Effector memory CD4-positive, alpha-beta T cell (primary cell): ENCODE results near the gene RNF141.

Source experiments
- DNase-seq, 3 donors: peaks; one replicate each; pipeline ENCODE4 v3.0.0-alpha.2; 2020
- H3K27ac ChIP-seq: 2 replicates; pipeline ENCODE4 v1.7.0; 2013; ENCODE audit warnings: mild to moderate bottlenecking, low read length, moderate library complexity; ENCODE audit not compliant: insufficient read depth, poor library complexity, severe bottlenecking
- H3K27me3 ChIP-seq: replicated peaks from 2 replicates; pipeline ENCODE4 v1.7.0; 2013; ENCODE audit warnings: mild to moderate bottlenecking, low read length; ENCODE audit not compliant: insufficient read depth, control insufficient read depth, poor library complexity, severe bottlenecking
- H3K36me3 ChIP-seq: 2 replicates; pipeline ENCODE4 v1.7.0; 2013; ENCODE audit warnings: mild to moderate bottlenecking, low read length, moderate library complexity; ENCODE audit not compliant: control insufficient read depth, insufficient read depth
- H3K4me1 ChIP-seq: 2 replicates; pipeline ENCODE4 v1.7.0; 2013; ENCODE audit warnings: low read length, mild to moderate bottlenecking; ENCODE audit not compliant: control insufficient read depth, insufficient read depth, poor library complexity, severe bottlenecking
- H3K4me3 ChIP-seq: 2 replicates; pipeline ENCODE4 v1.7.0; 2013; ENCODE audit warnings: low read length, low read depth, mild to moderate bottlenecking; ENCODE audit not compliant: insufficient read depth, poor library complexity, severe bottlenecking
- H3K9me3 ChIP-seq: 2 replicates; pipeline ENCODE4 v1.7.0; 2013; ENCODE audit warnings: mild to moderate bottlenecking, low read length, moderate library complexity; ENCODE audit not compliant: control insufficient read depth

Gene RNF141

GRCh38 chr11:10514202-10514601 lies 26.8 kb downstream of the RNF141 start:
- H3K27ac ChIP-seq, result no peak overlapping the region
- no peak overlapping the region for H3K4me3 ChIP-seq
- no peaks in the 10 kb centered on the region for H3K27me3 ChIP-seq
- H3K36me3 ChIP-seq, result peaks cover 9% of the 10 kb centered on the region
- no peaks in the 10 kb centered on the region for H3K9me3 ChIP-seq
- H3K4me1 ChIP-seq, result no peaks in the 10 kb centered on the region
- DNase-seq, result no peak

- H3K36me3 ChIP-seq, result peaks cover 16% of the 10 kb centered on the region
Measured at GRCh38 chr11:10511181-10511621, 29.8 kb downstream of the RNF141 start.

GRCh38 chr11:10506008-10506370 lies 35.0 kb downstream of the RNF141 start:
- Histone ChIP-seq H3K27me3 (no peaks in the 10 kb centered on the region), H3K4me1 (no peaks in the 10 kb centered on the region), H3K4me3 (no peak overlapping the region), H3K36me3 (peaks cover 57% of the 10 kb centered on the region), H3K9me3 (no peaks in the 10 kb centered on the region), H3K27ac (no peak overlapping the region)
- no peak for DNase-seq

More at GRCh38 chr11:10511181-10511621, 29.8 kb downstream of the RNF141 start:
- Histone ChIP-seq H3K9me3 (no peaks in the 10 kb centered on the region), H3K27ac (no peak overlapping the region), H3K4me1 (no peaks in the 10 kb centered on the region), H3K4me3 (no peak overlapping the region), H3K27me3 (no peaks in the 10 kb centered on the region)
- no peak for DNase-seq

- H3K9me3 ChIP-seq, result no peaks in the 10 kb centered on the region
- no peak overlapping the region for H3K27ac ChIP-seq
- H3K4me3 ChIP-seq, result no peak overlapping the region
- H3K36me3 ChIP-seq, result peaks cover 62% of the 10 kb centered on the region
- no peaks in the 10 kb centered on the region for H3K4me1 ChIP-seq
- no peak for DNase-seq
- no peaks in the 10 kb centered on the region for H3K27me3 ChIP-seq
Measured at GRCh38 chr11:10505278-10506007, 35.5 kb downstream of the RNF141 start.

- H3K27ac ChIP-seq, result no peak overlapping the region
- no peak for DNase-seq
- H3K9me3 ChIP-seq, result no peaks in the 10 kb centered on the region
- no peak overlapping the region for H3K4me3 ChIP-seq
- H3K36me3 ChIP-seq, result peaks cover 72% of the 10 kb centered on the region
- H3K4me1 ChIP-seq, result no peaks in the 10 kb centered on the region
- H3K27me3 ChIP-seq, result no peaks in the 10 kb centered on the region
Measured at GRCh38 chr11:10504490-10504889, 36.5 kb downstream of the RNF141 start.

GRCh38 chr11:10503777-10504480 lies 37.1 kb downstream of the RNF141 start:
- no peaks in the 10 kb centered on the region for H3K4me1 ChIP-seq
- no peaks in the 10 kb centered on the region for H3K9me3 ChIP-seq
- H3K36me3 ChIP-seq, result peaks cover 74% of the 10 kb centered on the region
- H3K27me3 ChIP-seq, result no peaks in the 10 kb centered on the region
- no peak overlapping the region for H3K4me3 ChIP-seq
- no peak for DNase-seq
- no peak overlapping the region for H3K27ac ChIP-seq

- DNase-seq, result no peak
- Histone ChIP-seq H3K27me3 (no peaks in the 10 kb centered on the region), H3K36me3 (peaks cover 79% of the 10 kb centered on the region), H3K4me3 (no peak overlapping the region), H3K4me1 (no peaks in the 10 kb centered on the region), H3K9me3 (no peaks in the 10 kb centered on the region), H3K27ac (no peak overlapping the region)
Measured at GRCh38 chr11:10503221-10503620, 37.8 kb downstream of the RNF141 start.

- no peaks in the 10 kb centered on the region for H3K9me3 ChIP-seq
- DNase-seq, result no peak
- no peaks in the 10 kb centered on the region for H3K4me1 ChIP-seq
- H3K36me3 ChIP-seq, result peaks cover 83% of the 10 kb centered on the region
- no peak overlapping the region for H3K4me3 ChIP-seq
- no peaks in the 10 kb centered on the region for H3K27me3 ChIP-seq
- H3K27ac ChIP-seq, result no peak overlapping the region
Measured at GRCh38 chr11:10502770-10503169, 38.2 kb downstream of the RNF141 start.

GRCh38 chr11:10502065-10502680 lies 38.8 kb downstream of the RNF141 start:
- H3K27ac ChIP-seq, result no peak overlapping the region
- no peaks in the 10 kb centered on the region for H3K4me1 ChIP-seq
- DNase-seq, result no peak
- peaks cover 89% of the 10 kb centered on the region for H3K36me3 ChIP-seq
- H3K27me3 ChIP-seq, result no peaks in the 10 kb centered on the region
- no peak overlapping the region for H3K4me3 ChIP-seq
- no peaks in the 10 kb centered on the region for H3K9me3 ChIP-seq
